Mesendoderm (in vitro differentiated cells): ENCODE measurements around the gene CCN5.

Source experiments
- DNase-seq: peaks from one replicate; pipeline ENCODE4 v3.0.0; 2013
- H2AK5ac ChIP-seq: 2 replicates; pipeline ENCODE4 v1.6.1; 2013; ENCODE audit warnings: low read length, inconsistent platforms
- H2BK120ac ChIP-seq: 2 replicates; pipeline ENCODE4 v1.6.1; 2013; ENCODE audit warnings: low read depth, mild to moderate bottlenecking, low read length, moderate library complexity, mixed read lengths
- H2BK15ac ChIP-seq: replicated peaks from 2 replicates; pipeline ENCODE4 v1.6.1; 2013; ENCODE audit warnings: low read depth, mild to moderate bottlenecking, moderate library complexity
- H2BK5ac ChIP-seq: 2 replicates; pipeline ENCODE4 v1.6.1; 2013; ENCODE audit warnings: low read length, inconsistent platforms
- H3K18ac ChIP-seq: 2 replicates; pipeline ENCODE4 v1.6.1; 2013; ENCODE audit warnings: mild to moderate bottlenecking, low read length, mixed read lengths
- H3K23ac ChIP-seq: one replicate; pipeline ENCODE4 v1.6.1; 2013; ENCODE audit warnings: low read length
- H3K27ac ChIP-seq: 2 replicates; pipeline ENCODE4 v1.5.1; 2013; ENCODE audit warnings: low read depth, mild to moderate bottlenecking, inconsistent platforms, low read length, moderate library complexity
- H3K27me3 ChIP-seq: 2 replicates; pipeline ENCODE4 v1.6.1; 2013; ENCODE audit warnings: low read length, control low read depth, mild to moderate bottlenecking, inconsistent platforms; ENCODE audit not compliant: insufficient read depth, poor library complexity
- H3K36me3 ChIP-seq: 2 replicates; pipeline ENCODE4 v1.6.1; 2013; ENCODE audit warnings: low read length, inconsistent platforms; ENCODE audit not compliant: control insufficient read depth, insufficient read depth
- H3K4ac ChIP-seq: one replicate; pipeline ENCODE4 v1.6.1; 2013; ENCODE audit warnings: low read depth, mild to moderate bottlenecking, low read length, moderate library complexity
- H3K4me1 ChIP-seq: 2 replicates; pipeline ENCODE4 v1.6.1; 2013; ENCODE audit warnings: low read depth, low read length, inconsistent platforms; ENCODE audit not compliant: control insufficient read depth
- H3K4me2 ChIP-seq: 2 replicates; pipeline ENCODE4 v1.6.1; 2013; ENCODE audit warnings: low read length
- H3K4me3 ChIP-seq: 2 replicates; pipeline ENCODE4 v1.5.1; 2013; ENCODE audit warnings: mild to moderate bottlenecking, low read length
- H3K56ac ChIP-seq: one replicate; pipeline ENCODE4 v1.6.1; 2013; ENCODE audit warnings: low read length
- H3K79me1 ChIP-seq: 2 replicates; pipeline ENCODE4 v1.6.1; 2013; ENCODE audit warnings: low read length, inconsistent platforms
- H3K79me2 ChIP-seq: 2 replicates; pipeline ENCODE4 v1.6.1; 2013; ENCODE audit warnings: mild to moderate bottlenecking, low read length; ENCODE audit not compliant: control insufficient read depth, insufficient read depth
- H3K9ac ChIP-seq: 2 replicates; pipeline ENCODE4 v1.6.1; 2013; ENCODE audit warnings: low read length, inconsistent platforms
- H4K5ac ChIP-seq: one replicate; pipeline ENCODE4 v1.6.1; 2013; ENCODE audit warnings: low read length
- H4K8ac ChIP-seq: one replicate; pipeline ENCODE4 v1.6.1; 2013; ENCODE audit warnings: low read depth, mild to moderate bottlenecking, control low read depth, low read length, moderate library complexity
- WGBS: extraction: QIAGEN DNeasy Blood & Tissue Kit; methylation state at CpG from one replicate; pipeline ENCODE4 v1.1.7; 2013; ENCODE audit warnings: low lambda C conversion rate, missing lambda C conversion rate; ENCODE audit not compliant: insufficient coverage; ENCODE audit errors: extremely low coverage; 5-methylcytosine and 5-hydroxymethylcytosine counted together

Gene CCN5

DNA sequence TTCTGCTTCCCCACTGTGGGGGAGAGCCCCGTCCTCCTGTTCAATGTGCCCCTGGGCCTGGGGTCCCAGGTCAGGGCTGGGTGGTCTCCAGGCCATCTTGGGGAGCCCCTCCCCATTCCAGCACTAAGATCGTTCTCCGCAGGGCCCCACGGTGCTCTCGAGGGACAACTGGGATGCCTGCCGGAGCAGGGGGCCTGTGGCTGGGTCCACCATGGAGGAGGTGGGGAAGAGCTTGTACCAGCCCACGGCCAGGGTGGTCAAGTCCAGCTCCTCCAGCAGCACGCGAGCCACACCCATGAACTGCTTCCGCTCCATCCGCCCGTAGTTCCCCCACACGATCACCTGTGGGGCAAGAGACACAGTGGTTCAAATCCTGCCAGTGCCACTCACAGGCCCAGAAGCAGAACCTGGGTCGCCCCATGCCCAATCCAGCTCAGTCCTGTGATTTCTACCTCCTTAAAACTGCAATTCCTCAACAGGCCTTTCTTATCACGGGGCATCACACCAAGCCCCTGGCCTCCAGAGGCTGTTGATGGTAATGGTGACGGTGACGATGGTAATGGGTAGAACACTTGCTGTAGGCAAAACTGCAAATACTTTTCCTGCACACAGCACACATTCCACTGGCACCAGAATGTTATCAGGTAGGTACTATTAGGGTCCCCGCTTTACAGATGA, 41.0 kb downstream of the CCN5 start:
- H3K27me3 ChIP-seq = no peaks in the 10 kb centered on the region
- H3K9ac ChIP-seq = no peak overlapping the region
- H3K79me1 ChIP-seq = no peaks in the 10 kb centered on the region
- WGBS = no CpG with 5 or more reads among the region's 18 CpGs
- H2AK5ac ChIP-seq = no peak overlapping the region
- H3K23ac ChIP-seq = no peak overlapping the region
- no peak overlapping the region for H4K5ac ChIP-seq
- no peak overlapping the region for H3K18ac ChIP-seq
- no peak overlapping the region for H3K56ac ChIP-seq
- no peaks in the 10 kb centered on the region for H3K36me3 ChIP-seq
- H3K4me3 ChIP-seq = no peak overlapping the region
- H3K27ac ChIP-seq = no peak overlapping the region
- H3K4ac ChIP-seq = no peak overlapping the region
- DNase-seq = no peak
- H3K4me1 ChIP-seq = no peaks in the 10 kb centered on the region
- H4K8ac ChIP-seq = no peak overlapping the region
- H2BK120ac ChIP-seq = no peak overlapping the region
- no peaks in the 10 kb centered on the region for H3K79me2 ChIP-seq
- H2BK5ac ChIP-seq = no peak overlapping the region
- no peak overlapping the region for H2BK15ac ChIP-seq
- H3K4me2 ChIP-seq = no peak overlapping the region

DNA sequence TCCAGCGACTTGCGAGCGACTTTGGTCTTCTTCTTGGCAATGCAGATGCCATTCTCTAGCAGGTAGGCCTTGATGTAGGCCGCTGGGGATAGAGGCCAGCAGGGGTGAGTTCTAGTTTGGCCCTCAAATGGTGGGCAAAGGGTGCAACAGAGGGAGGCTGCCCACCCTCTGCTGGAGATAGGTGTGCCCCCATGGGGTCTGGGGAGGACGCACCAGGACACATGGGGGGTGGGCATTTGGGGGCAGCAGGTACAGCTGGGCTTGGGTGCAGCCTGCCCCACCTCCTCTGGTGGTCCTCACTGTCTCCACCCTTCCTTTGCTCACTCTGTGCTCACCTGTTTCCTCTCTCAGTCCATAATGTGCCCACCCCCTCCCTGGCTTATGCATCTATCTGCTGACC, 41.8 kb downstream of the CCN5 start:
- H2BK5ac ChIP-seq = no peak overlapping the region
- no peak overlapping the region for H3K18ac ChIP-seq
- no peaks in the 10 kb centered on the region for H3K36me3 ChIP-seq
- H3K4me2 ChIP-seq = no peak overlapping the region
- no peak overlapping the region for H2AK5ac ChIP-seq
- no peak for DNase-seq
- H3K4me3 ChIP-seq = no peak overlapping the region
- H3K27ac ChIP-seq = no peak overlapping the region
- no peaks in the 10 kb centered on the region for H3K79me2 ChIP-seq
- no peak overlapping the region for H3K56ac ChIP-seq
- no peak overlapping the region for H3K9ac ChIP-seq
- H3K4ac ChIP-seq = no peak overlapping the region
- no peaks in the 10 kb centered on the region for H3K27me3 ChIP-seq
- H3K79me1 ChIP-seq = no peaks in the 10 kb centered on the region
- no peak overlapping the region for H3K23ac ChIP-seq
- peaks cover under 1% of the 10 kb centered on the region for H3K4me1 ChIP-seq
- H4K8ac ChIP-seq = no peak overlapping the region
- H2BK15ac ChIP-seq = no peak overlapping the region
- H4K5ac ChIP-seq = no peak overlapping the region
- H2BK120ac ChIP-seq = no peak overlapping the region
- no CpG with 5 or more reads among the region's 5 CpGs for WGBS

- Histone ChIP-seq H3K79me1 (no peaks in the 10 kb centered on the region), H4K8ac (no peak overlapping the region), H3K4me2 (no peak overlapping the region), H2AK5ac (no peak overlapping the region), H3K9ac (no peak overlapping the region), H2BK5ac (no peak overlapping the region), H3K4me3 (no peak overlapping the region), H3K4me1 (peaks cover 12% of the 10 kb centered on the region), H3K79me2 (no peaks in the 10 kb centered on the region), H3K27ac (no peak overlapping the region), H3K18ac (no peak overlapping the region), H3K23ac (no peak overlapping the region), H4K5ac (no peak overlapping the region), H3K4ac (no peak overlapping the region), H3K56ac (no peak overlapping the region), H3K36me3 (no peaks in the 10 kb centered on the region), H3K27me3 (no peaks in the 10 kb centered on the region), H2BK120ac (no peak overlapping the region), H2BK15ac (no peak overlapping the region)
- no peak for DNase-seq
- no CpG with 5 or more reads among the region's 10 CpGs for WGBS
Observed at GRCh38 chr20:44758247-44759101, 43.3 kb downstream of the CCN5 start.

GRCh38 chr20:44759595-44759994, 44.4 kb downstream of the CCN5 start:
- no peak overlapping the region for H3K4ac ChIP-seq
- no peak overlapping the region for H3K18ac ChIP-seq
- no peak overlapping the region for H2BK120ac ChIP-seq
- H3K36me3 ChIP-seq = no peaks in the 10 kb centered on the region
- no peak overlapping the region for H3K9ac ChIP-seq
- H3K56ac ChIP-seq = no peak overlapping the region
- no peaks in the 10 kb centered on the region for H3K27me3 ChIP-seq
- H4K8ac ChIP-seq = no peak overlapping the region
- H3K4me2 ChIP-seq = no peak overlapping the region
- H4K5ac ChIP-seq = no peak overlapping the region
- no peak overlapping the region for H3K23ac ChIP-seq
- no peak for DNase-seq
- H3K27ac ChIP-seq = no peak overlapping the region
- H2BK5ac ChIP-seq = no peak overlapping the region
- no CpG with 5 or more reads among the region's 1 CpG for WGBS
- no peak overlapping the region for H2AK5ac ChIP-seq
- H3K4me3 ChIP-seq = no peak overlapping the region
- no peaks in the 10 kb centered on the region for H3K79me1 ChIP-seq
- H3K4me1 ChIP-seq = peaks cover 12% of the 10 kb centered on the region
- H3K79me2 ChIP-seq = no peaks in the 10 kb centered on the region
- H2BK15ac ChIP-seq = no peak overlapping the region

DNA sequence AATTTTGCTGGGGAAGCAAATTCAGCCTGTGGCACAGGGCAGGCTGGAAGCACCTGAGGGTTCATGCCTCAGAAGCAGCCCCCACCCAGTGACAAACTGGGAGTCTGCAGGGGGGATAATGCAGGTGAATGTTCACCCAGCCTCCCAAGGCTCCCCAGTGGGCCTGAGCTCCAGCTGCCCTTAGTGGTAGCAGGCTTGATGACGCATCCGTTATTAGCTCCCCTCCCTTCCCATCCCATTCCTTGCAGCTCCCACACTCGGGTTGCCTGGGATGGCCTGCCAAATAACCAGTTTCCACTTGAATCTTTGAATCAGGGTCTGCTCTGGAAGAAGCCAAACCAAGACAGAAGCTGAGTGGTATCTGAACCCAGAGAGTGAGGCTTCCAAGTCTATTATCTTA, 46.3 kb downstream of the CCN5 start:
- Histone ChIP-seq H3K4me2 (no peak overlapping the region), H2AK5ac (no peak overlapping the region), H3K18ac (no peak overlapping the region), H3K23ac (no peak overlapping the region), H2BK120ac (no peak overlapping the region), H3K79me1 (no peaks in the 10 kb centered on the region), H2BK5ac (no peak overlapping the region), H2BK15ac (no peak overlapping the region), H4K5ac (no peak overlapping the region), H3K27ac (no peak overlapping the region), H3K79me2 (no peaks in the 10 kb centered on the region), H3K56ac (no peak overlapping the region), H3K36me3 (no peaks in the 10 kb centered on the region), H3K27me3 (no peaks in the 10 kb centered on the region), H4K8ac (no peak overlapping the region), H3K9ac (no peak overlapping the region), H3K4ac (no peak overlapping the region), H3K4me3 (no peak overlapping the region), H3K4me1 (peaks cover 12% of the 10 kb centered on the region)
- no peak for DNase-seq
- no CpG with 5 or more reads among the region's 3 CpGs for WGBS
